Measurements from ENCODE around the gene GALNT9.

DNA sequence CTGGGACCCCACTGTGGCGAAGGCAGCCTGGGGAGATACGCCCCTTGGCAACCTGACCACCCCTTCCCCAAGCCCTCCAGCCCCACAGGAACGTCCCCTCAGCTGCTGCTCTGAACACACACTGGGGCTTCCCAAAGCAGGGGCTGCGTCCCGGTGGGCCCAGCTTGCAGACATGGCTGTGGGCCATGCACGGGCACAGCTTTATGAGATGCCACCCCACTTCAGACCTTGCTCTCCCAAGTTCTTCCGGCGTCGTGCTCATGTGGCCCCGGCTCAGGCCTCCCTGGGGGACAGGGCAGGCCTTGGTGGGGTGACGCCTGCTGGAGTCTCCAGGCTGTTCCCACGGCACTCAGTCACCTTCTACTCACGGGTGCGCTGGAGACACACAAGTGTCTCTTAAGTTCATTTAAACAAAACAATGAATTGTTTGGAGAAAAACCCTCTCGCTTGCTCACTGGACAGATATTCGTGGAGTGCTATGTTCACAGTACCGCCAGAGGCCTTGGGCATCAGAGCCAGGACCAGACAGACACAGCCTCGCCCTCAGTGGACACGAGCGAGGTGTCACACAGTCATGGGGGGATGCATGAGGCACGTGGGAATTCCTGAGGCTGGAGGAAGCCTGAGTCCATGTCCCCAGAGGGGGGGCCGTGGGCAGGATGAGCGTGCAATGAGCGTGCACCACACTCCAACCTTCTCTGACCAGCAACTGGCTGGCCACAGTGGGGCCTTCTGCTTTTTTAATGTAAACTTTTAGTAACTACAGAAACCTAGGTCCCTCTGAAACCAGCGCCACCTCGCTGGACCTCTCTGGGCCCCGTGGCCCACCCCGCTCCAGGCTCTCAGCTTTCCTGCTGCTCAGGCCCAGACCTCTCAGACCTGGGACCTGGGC, 4.3 kb downstream of the GALNT9 start:
- TF ChIP-seq, protein P1, sequence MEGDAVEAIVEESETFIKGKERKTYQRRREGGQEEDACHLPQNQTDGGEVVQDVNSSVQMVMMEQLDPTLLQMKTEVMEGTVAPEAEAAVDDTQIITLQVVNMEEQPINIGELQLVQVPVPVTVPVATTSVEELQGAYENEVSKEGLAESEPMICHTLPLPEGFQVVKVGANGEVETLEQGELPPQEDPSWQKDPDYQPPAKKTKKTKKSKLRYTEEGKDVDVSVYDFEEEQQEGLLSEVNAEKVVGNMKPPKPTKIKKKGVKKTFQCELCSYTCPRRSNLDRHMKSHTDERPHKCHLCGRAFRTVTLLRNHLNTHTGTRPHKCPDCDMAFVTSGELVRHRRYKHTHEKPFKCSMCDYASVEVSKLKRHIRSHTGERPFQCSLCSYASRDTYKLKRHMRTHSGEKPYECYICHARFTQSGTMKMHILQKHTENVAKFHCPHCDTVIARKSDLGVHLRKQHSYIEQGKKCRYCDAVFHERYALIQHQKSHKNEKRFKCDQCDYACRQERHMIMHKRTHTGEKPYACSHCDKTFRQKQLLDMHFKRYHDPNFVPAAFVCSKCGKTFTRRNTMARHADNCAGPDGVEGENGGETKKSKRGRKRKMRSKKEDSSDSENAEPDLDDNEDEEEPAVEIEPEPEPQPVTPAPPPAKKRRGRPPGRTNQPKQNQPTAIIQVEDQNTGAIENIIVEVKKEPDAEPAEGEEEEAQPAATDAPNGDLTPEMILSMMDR (IDR thresholded peaks at IDR 0.05) = no peak
- no peak for TF ChIP-seq ZFX (IDR thresholded peaks at IDR 0.05; ENCODE audit: borderline replicate concordance)

Data from 22Rv1 (cell line).